Smooth muscle cell (in vitro differentiated cells): Measurements from ENCODE around the gene MAD1L1. TPM values are rescaled to one million over a fixed set of nuclear protein-coding genes. Genes with fewer than 3 reads are reported as not detected.

Experiments
- DNase-seq: peaks from one replicate; lab custom pipeline; 2025; ENCODE audit not compliant: unreplicated experiment; lab: John Stamatoyannopoulos, UW
- H2AFZ ChIP-seq: fragments of 200-600 bp; sonication (generic); 2 replicates; pipeline ENCODE4 v1.6.0; 2016; ENCODE audit warnings: antibody characterized with exemption, low read depth, mild to moderate bottlenecking
- H3F3A ChIP-seq: fragments of 200-600 bp; sonication (generic); 2 replicates; pipeline ENCODE4 v1.6.0; 2017; ENCODE audit warnings: antibody characterized with exemption, low read depth
- H3K27ac ChIP-seq: fragments of 200-600 bp; sonication (generic); 2 replicates; pipeline ENCODE4 v1.5.1; 2016; ENCODE audit warnings: low read depth, mild to moderate bottlenecking
- H3K27me3 ChIP-seq: fragments of 200-600 bp; sonication (generic); 2 replicates; pipeline ENCODE4 v1.6.1; 2016; ENCODE audit warnings: low read depth, mild to moderate bottlenecking
- H3K36me3 ChIP-seq: fragments of 200-600 bp; sonication (generic); 2 replicates; pipeline ENCODE4 v1.5.1; 2016; ENCODE audit warnings: low read depth
- H3K4me1 ChIP-seq: fragments of 200-600 bp; sonication (generic); 2 replicates; pipeline ENCODE4 v1.5.1; 2016; ENCODE audit warnings: low read depth
- H3K4me2 ChIP-seq: fragments of 200-600 bp; sonication (generic); 2 replicates; pipeline ENCODE4 v1.6.0; 2016; ENCODE audit warnings: mild to moderate bottlenecking
- H3K4me3 ChIP-seq: fragments of 200-600 bp; sonication (generic); 2 replicates; pipeline ENCODE4 v1.5.1; 2016; ENCODE audit warnings: mild to moderate bottlenecking
- H3K79me2 ChIP-seq: fragments of 200-600 bp; sonication (generic); 2 replicates; pipeline ENCODE4 v1.6.0; 2016; ENCODE audit warnings: low read depth, mild to moderate bottlenecking
- H3K9ac ChIP-seq: fragments of 200-600 bp; sonication (generic); 2 replicates; pipeline ENCODE4 v1.6.0; 2016; ENCODE audit warnings: low read depth
- H3K9me3 ChIP-seq: fragments of 200-600 bp; sonication (generic); replicated peaks from 2 replicates; pipeline ENCODE4 v1.5.1; 2016; ENCODE audit warnings: low read depth
- H4K20me1 ChIP-seq: fragments of 200-600 bp; sonication (generic); 2 replicates; pipeline ENCODE4 v1.6.0; 2016; ENCODE audit warnings: low read depth
- CTCF ChIP-seq: fragments of 200-600 bp; sonication (generic); IDR thresholded peaks from 2 replicates; pipeline ENCODE4 v1.5.1; 2017; ENCODE audit warnings: borderline replicate concordance, mild to moderate bottlenecking, antibody characterized with exemption; ENCODE audit not compliant: insufficient read depth, poor library complexity, severe bottlenecking
- whole genome bisulfite sequencing: methylation state at CpG from one replicate; pipeline ENCODE4 v1.1.7; 2016; ENCODE audit warnings: low lambda C conversion rate; 5-methylcytosine and 5-hydroxymethylcytosine counted together
- polyA plus RNA-seq: library from polyadenylated mRNA; unstranded; fragments of >200 nt; fragmentation: Nextera tagmentation; extraction: Ambion mirVana; gene quantifications from 2 replicates; pipeline ENCODE4 v1.2.1, GENCODE V29; 2016
- total RNA-seq: library from RNA; depleted of rRNA; stranded (reverse); fragments of >200 nt; gene quantifications from 2 replicates; pipeline ENCODE4 v1.2.3, GENCODE V29; 2014

MAD1L1 gene
- total and polyA plus RNA-seq, 2 experiments from 2014 or later = 33.4 to 60.7 TPM

- H3K27ac ChIP-seq = no peak overlapping the region
- H2AFZ ChIP-seq = no peak overlapping the region
- no peak overlapping the region for H3K4me3 ChIP-seq
- H3K36me3 ChIP-seq = peaks cover 3% of the 10 kb centered on the region
- no peak for TF ChIP-seq CTCF
- DNase-seq = no peak
- peaks cover 16% of the 10 kb centered on the region for H4K20me1 ChIP-seq
- no peak overlapping the region for H3K9ac ChIP-seq
- H3K27me3 ChIP-seq = no peaks in the 10 kb centered on the region
- H3K4me1 ChIP-seq = no peaks in the 10 kb centered on the region
- no peaks in the 10 kb centered on the region for H3K9me3 ChIP-seq
- no peaks in the 10 kb centered on the region for H3F3A ChIP-seq
- no peak overlapping the region for H3K4me2 ChIP-seq
- WGBS = 96% methylated on average over 30 of the region's 30 CpGs
- H3K79me2 ChIP-seq = no peaks in the 10 kb centered on the region
These were observed 22.0 kb downstream of the MAD1L1 start for GRCh38 chr7:2210551-2211258.

GRCh38 chr7:2209961-2210323 is 22.8 kb downstream of the MAD1L1 start:
- no peaks in the 10 kb centered on the region for H3K9me3 ChIP-seq
- TF ChIP-seq CTCF = no peak
- H3K27me3 ChIP-seq = no peaks in the 10 kb centered on the region
- peaks cover 16% of the 10 kb centered on the region for H4K20me1 ChIP-seq
- no peaks in the 10 kb centered on the region for H3K4me1 ChIP-seq
- WGBS = 98% methylated on average over 8 of the region's 8 CpGs
- H3K9ac ChIP-seq = no peak overlapping the region
- H3K4me3 ChIP-seq = no peak overlapping the region
- no peak for DNase-seq
- H3K36me3 ChIP-seq = no peaks in the 10 kb centered on the region
- H3K79me2 ChIP-seq = no peaks in the 10 kb centered on the region
- H3K27ac ChIP-seq = no peak overlapping the region
- H3K4me2 ChIP-seq = no peak overlapping the region
- H2AFZ ChIP-seq = no peak overlapping the region
- no peaks in the 10 kb centered on the region for H3F3A ChIP-seq

GRCh38 chr7:2209146-2209960 is 23.4 kb downstream of the MAD1L1 start:
- H2AFZ ChIP-seq = no peak overlapping the region
- no peak overlapping the region for H3K4me3 ChIP-seq
- no peaks in the 10 kb centered on the region for H3F3A ChIP-seq
- H3K9me3 ChIP-seq = no peaks in the 10 kb centered on the region
- no peak overlapping the region for H3K27ac ChIP-seq
- WGBS = 74% methylated on average over 21 of the region's 21 CpGs
- no peaks in the 10 kb centered on the region for H3K36me3 ChIP-seq
- DNase-seq = peak; percentile 34
- no peak overlapping the region for H3K9ac ChIP-seq
- H3K4me2 ChIP-seq = no peak overlapping the region
- no peaks in the 10 kb centered on the region for H3K4me1 ChIP-seq
- H3K27me3 ChIP-seq = no peaks in the 10 kb centered on the region
- TF ChIP-seq CTCF = peak; percentile 75
- no peaks in the 10 kb centered on the region for H3K79me2 ChIP-seq
- peaks cover 21% of the 10 kb centered on the region for H4K20me1 ChIP-seq
